ENCODE measurements around the gene AKAP14. TPM values are rescaled to one million over a fixed set of nuclear protein-coding genes. Genes with fewer than 3 reads are reported as not detected.
"Not testable (repeated sequence)": the region's sequence is repeated elsewhere in the genome, so short reads cannot be mapped to it uniquely, and the experiment has no call there.

AKAP14 gene
- total and polyA plus RNA-seq, 2 of the 8 experiments (the other 6 are each of a cell fraction or from before 2014, with no cell fraction given) = 0.79 to 1.3 TPM

DNA sequence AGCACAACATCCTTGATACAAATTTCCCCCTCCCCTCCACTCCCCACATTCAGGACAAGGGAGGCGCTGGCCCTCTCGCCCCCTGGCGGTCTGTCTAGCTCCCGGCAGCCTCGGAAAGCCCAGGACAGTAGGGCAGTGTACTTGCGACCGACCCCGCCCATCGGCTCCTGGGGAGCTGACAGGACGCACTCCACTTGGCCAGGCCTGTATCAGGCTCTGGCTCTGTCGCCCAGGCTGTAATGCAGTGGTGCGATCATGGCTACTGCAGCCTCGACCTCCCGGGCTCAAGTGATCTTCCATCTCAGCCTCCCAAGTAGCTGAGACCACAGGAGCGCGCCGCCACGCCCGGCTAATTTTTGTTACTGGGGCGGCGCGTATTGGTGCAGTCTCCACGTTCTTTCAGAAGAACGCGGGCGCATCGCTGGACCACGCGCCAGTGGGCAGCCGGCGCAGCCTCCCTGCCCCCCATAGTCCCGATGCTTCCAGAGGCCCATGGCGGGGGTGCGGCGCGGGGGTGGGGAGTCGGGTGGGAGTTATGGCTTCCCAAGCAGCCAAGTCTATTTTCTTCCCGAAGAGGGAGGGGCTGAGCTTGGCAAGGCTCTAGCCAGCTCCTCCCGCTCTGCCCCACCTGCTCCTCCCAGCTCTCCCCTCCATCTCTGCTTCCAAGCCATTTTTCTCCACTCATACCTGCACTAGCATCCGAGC lies 7.8 kb upstream of the AKAP14 start (continued):
- TF ChIP-seq, protein P1, sequence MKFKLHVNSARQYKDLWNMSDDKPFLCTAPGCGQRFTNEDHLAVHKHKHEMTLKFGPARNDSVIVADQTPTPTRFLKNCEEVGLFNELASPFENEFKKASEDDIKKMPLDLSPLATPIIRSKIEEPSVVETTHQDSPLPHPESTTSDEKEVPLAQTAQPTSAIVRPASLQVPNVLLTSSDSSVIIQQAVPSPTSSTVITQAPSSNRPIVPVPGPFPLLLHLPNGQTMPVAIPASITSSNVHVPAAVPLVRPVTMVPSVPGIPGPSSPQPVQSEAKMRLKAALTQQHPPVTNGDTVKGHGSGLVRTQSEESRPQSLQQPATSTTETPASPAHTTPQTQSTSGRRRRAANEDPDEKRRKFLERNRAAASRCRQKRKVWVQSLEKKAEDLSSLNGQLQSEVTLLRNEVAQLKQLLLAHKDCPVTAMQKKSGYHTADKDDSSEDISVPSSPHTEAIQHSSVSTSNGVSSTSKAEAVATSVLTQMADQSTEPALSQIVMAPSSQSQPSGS (IDR thresholded peaks at IDR 0.05; ENCODE audit: low read length) = no peak
- TF ChIP-seq, protein P2, sequence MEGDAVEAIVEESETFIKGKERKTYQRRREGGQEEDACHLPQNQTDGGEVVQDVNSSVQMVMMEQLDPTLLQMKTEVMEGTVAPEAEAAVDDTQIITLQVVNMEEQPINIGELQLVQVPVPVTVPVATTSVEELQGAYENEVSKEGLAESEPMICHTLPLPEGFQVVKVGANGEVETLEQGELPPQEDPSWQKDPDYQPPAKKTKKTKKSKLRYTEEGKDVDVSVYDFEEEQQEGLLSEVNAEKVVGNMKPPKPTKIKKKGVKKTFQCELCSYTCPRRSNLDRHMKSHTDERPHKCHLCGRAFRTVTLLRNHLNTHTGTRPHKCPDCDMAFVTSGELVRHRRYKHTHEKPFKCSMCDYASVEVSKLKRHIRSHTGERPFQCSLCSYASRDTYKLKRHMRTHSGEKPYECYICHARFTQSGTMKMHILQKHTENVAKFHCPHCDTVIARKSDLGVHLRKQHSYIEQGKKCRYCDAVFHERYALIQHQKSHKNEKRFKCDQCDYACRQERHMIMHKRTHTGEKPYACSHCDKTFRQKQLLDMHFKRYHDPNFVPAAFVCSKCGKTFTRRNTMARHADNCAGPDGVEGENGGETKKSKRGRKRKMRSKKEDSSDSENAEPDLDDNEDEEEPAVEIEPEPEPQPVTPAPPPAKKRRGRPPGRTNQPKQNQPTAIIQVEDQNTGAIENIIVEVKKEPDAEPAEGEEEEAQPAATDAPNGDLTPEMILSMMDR (IDR thresholded peaks at IDR 0.05; ENCODE audit: control extremely low read depth in 1 of 3, insufficient read depth in 1 of 3, low read depth in 1 of 3, low read length in 3 of 3) = peak; percentile 65 to 81 (median 80)
- TF ChIP-seq JUND (IDR thresholded peaks at IDR 0.05; ENCODE audit: low read length) (no peak), CHD1 (IDR thresholded peaks at IDR 0.05; ENCODE audit: low read depth, low read length) (no peak), CBX5 (IDR thresholded peaks at IDR 0.05; ENCODE audit: low read depth, low read length) (no peak)

DNA sequence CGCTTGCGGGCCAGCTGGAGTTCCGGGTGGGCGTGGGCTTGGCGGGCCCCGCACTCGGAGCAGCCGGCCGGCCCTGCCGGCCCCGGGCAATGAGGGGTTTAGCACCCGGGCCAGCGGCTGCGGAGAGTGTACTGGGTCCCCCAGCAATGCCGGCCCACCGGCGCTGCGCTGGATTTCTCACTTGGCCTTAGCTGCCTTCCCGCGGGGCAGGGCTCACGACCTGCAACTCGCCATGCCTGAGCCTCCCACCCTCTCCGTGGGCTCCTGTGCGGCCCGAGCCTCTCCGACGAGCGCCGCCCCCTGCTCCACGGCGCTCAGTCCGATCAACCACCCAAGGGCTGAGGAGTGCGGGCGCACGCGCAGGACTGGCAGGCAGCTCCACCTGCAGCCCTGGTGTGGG lies 5.1 kb upstream of the AKAP14 start:
- H2AFZ ChIP-seq (ENCODE audit: low read length); H2AK5ac ChIP-seq (ENCODE audit: low read depth, low read length); H3K79me2 ChIP-seq (ENCODE audit: control insufficient read depth in 1 of 2, insufficient read depth in 2 of 2, low read length in 2 of 2); H2BK12ac ChIP-seq (ENCODE audit: low read depth, low read length); H3K23me2 ChIP-seq (ENCODE audit: low read depth, low read length); H2BK20ac ChIP-seq (ENCODE audit: low read length); H3K27me3 ChIP-seq (replicated peaks in 1 of 4; ENCODE audit: control insufficient read depth in 3 of 4, extremely low read depth in 1 of 4, insufficient read depth in 3 of 4, low read length in 3 of 4); H3K9ac ChIP-seq (replicated peaks in 1 of 4; ENCODE audit: extremely low read depth in 1 of 4, low read depth in 3 of 4, low read length in 3 of 4); FAIRE-seq; H4K8ac ChIP-seq (ENCODE audit: extremely low read depth, insufficient read depth, low read length); DNase-seq (ENCODE audit: low read depth in 1 of 2, low spot score in 2 of 2); H2BK15ac ChIP-seq (ENCODE audit: low read length); H4K91ac ChIP-seq (replicated peaks; ENCODE audit: insufficient read length, low read length); H2BK120ac ChIP-seq (replicated peaks; ENCODE audit: low read depth, low read length); H4K5ac ChIP-seq (ENCODE audit: insufficient read length, low read depth, low read length); H3K4me1 ChIP-seq (replicated peaks in 1 of 4; ENCODE audit: control insufficient read depth in 3 of 4, insufficient read depth in 4 of 4, low read length in 3 of 4); H3K79me1 ChIP-seq (ENCODE audit: low read depth, low read length); H3K14ac ChIP-seq (ENCODE audit: insufficient read length); H3K23ac ChIP-seq (ENCODE audit: insufficient read length); H3K27ac ChIP-seq (ENCODE audit: low read depth, low read length); H3K9me3 ChIP-seq (ENCODE audit: insufficient read depth in 2 of 2, low read depth in 1 of 2, low read length in 1 of 2); H4K20me1 ChIP-seq (replicated peaks in 1 of 2; ENCODE audit: control insufficient read depth in 1 of 2, insufficient read depth in 2 of 2, low read length in 2 of 2); H3K36me3 ChIP-seq (ENCODE audit: control insufficient read depth in 2 of 4, insufficient read depth in 4 of 4, low read length in 3 of 4); H3K4me3 ChIP-seq (ENCODE audit: extremely low read depth in 1 of 4, insufficient read depth in 2 of 4, low read depth in 3 of 4, low read length in 4 of 4); H2BK5ac ChIP-seq (ENCODE audit: low read depth, low read length); H3K56ac ChIP-seq (replicated peaks; ENCODE audit: insufficient read length, low read depth, low read length); H3K4me2 ChIP-seq (ENCODE audit: insufficient read depth in 1 of 2, low read depth in 2 of 2, low read length in 2 of 2); H3K4ac ChIP-seq (replicated peaks; ENCODE audit: insufficient read length, low read depth, low read length); H3K18ac ChIP-seq (ENCODE audit: extremely low read depth, low read length): not testable (repeated sequence)
- 100% methylated on average over 2 of the region's 36 CpGs; no CpG with 5 or more reads in 1 of the 2 experiments for WGBS, 2 experiments (ENCODE audit: extremely low coverage in 1 of 2, insufficient coverage in 1 of 2, insufficient read length in 1 of 2, insufficient replicate concordance in 2 of 2, low coverage in 1 of 2, low lambda C conversion rate in 2 of 2, missing lambda C conversion rate in 1 of 2)
- CTCF ChIA-PET (ENCODE audit: partially characterized antibody) = interaction anchor here (0.6 to 1.1 kb wide), 2 partner anchors 8 to 234 kb away, joined by 3 read pairs; no protein-coding TSS in a partner anchor
- POLR2A ChIA-PET (ENCODE audit: partially characterized antibody) = interaction anchor here (1.5 to 3.1 kb wide), 2 partner anchors 10 to 99 kb away, joined by 3 to 12 read pairs; partner anchors contain the start of gene RPL39
